Measurements from ENCODE around the gene METTL26.

Gene METTL26

DNA sequence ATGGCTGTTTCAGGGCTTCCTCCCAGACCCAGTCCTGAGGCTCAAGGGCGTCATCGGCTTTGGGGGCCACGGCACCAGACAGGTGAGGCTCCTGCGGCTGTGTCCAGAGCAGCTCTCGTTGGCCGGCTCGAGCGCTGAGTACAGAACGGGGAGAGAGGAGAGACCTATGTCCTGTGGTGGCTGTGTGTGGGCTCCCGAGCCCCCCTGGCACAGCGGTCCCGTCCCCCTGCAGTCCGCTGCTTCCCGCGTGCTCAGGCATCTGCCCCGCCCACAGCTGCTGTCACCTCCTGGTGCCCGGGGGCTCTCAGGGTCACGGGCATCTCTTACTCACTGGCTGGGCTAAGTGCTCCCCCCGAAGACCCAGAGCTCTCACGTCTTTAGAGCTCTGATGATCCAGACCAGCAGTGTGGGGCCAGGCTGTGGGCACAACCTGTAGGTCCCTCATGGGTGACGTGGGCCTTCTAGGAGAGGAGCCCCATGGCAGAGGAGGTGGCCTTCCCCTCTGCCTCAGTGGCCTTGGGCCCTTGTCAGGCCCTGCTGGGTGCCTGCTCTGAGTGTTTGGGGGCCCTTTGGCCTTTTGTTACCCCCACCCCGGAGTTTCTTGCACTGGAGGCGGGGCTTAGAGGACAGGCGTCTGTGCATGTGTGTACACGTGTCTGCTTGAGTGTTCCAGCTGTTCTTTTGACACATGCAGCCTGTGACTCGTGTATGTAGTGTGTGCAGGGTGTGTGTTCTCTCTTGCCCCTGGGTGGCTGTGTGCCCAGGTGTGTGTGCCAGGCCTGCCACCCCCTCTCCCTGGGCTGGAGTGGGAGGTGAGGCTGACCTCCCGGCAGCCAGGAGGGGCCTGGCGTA is 16.6 kb upstream of the METTL26 start:
- H3K9ac ChIP-seq (ENCODE audit: low read depth, low read length, poor library complexity, severe bottlenecking) = no peak overlapping the region
- 0 out of 2 replicates have a peak, but pooled peaks cover 3% of the 10 kb centered on the region for H3K79me2 ChIP-seq (ENCODE audit: insufficient read depth, low read length)
- H3K27me3 ChIP-seq (ENCODE audit: insufficient read depth, low read length, poor library complexity, severe bottlenecking) = no peaks in the 10 kb centered on the region
- no peak overlapping the region for H3K4me3 ChIP-seq (ENCODE audit: low read length, poor library complexity, severe bottlenecking)
- H3F3A ChIP-seq (ENCODE audit: low read depth) = no peaks in the 10 kb centered on the region
- H3K36me3 ChIP-seq (ENCODE audit: insufficient read depth, low read length) = no peaks in the 10 kb centered on the region
- H3K9me3 ChIP-seq (ENCODE audit: insufficient read depth, low read depth, low read length) = no peaks in the 10 kb centered on the region
- no peaks in the 10 kb centered on the region for H4K20me1 ChIP-seq (ENCODE audit: insufficient read depth, low read length, poor library complexity, severe bottlenecking)
- TF ChIP-seq EZH2phosphoT487 (IDR thresholded peaks at IDR 0.05; ENCODE audit: borderline replicate concordance) = no peak
- TF ChIP-seq CTCF (conservative IDR thresholded peaks at IDR 0.05; ENCODE audit: low read length) = no peak
- no peaks in the 10 kb centered on the region for H3K9me2 ChIP-seq (replicated peaks; ENCODE audit: low read depth, low read length)
- no peaks in the 10 kb centered on the region for H3K4me1 ChIP-seq (ENCODE audit: insufficient read depth, low read length, poor library complexity, severe bottlenecking)
- no peak overlapping the region for H3K4me2 ChIP-seq (ENCODE audit: low read depth, low read length, poor library complexity, severe bottlenecking)
- H2AFZ ChIP-seq (ENCODE audit: low read length) = no peak overlapping the region

- Histone ChIP-seq H3K9ac (ENCODE audit: low read depth, low read length, poor library complexity, severe bottlenecking) (no peak overlapping the region), H3K36me3 (ENCODE audit: insufficient read depth, low read length) (no peaks in the 10 kb centered on the region), H3K9me2 (replicated peaks; ENCODE audit: low read depth, low read length) (no peaks in the 10 kb centered on the region), H2AFZ (ENCODE audit: low read length) (no peak overlapping the region), H3K4me3 (ENCODE audit: low read length, poor library complexity, severe bottlenecking) (no peak overlapping the region), H3K27me3 (ENCODE audit: insufficient read depth, low read length, poor library complexity, severe bottlenecking) (no peaks in the 10 kb centered on the region), H3K79me2 (ENCODE audit: insufficient read depth, low read length) (0 out of 2 replicates have a peak, but pooled peaks cover 3% of the 10 kb centered on the region), H4K20me1 (ENCODE audit: insufficient read depth, low read length, poor library complexity, severe bottlenecking) (no peaks in the 10 kb centered on the region), H3K4me2 (ENCODE audit: low read depth, low read length, poor library complexity, severe bottlenecking) (no peak overlapping the region), H3K9me3 (ENCODE audit: insufficient read depth, low read depth, low read length) (no peaks in the 10 kb centered on the region), H3K4me1 (ENCODE audit: insufficient read depth, low read length, poor library complexity, severe bottlenecking) (no peaks in the 10 kb centered on the region), H3F3A (ENCODE audit: low read depth) (no peaks in the 10 kb centered on the region)
- TF ChIP-seq EZH2phosphoT487 (IDR thresholded peaks at IDR 0.05; ENCODE audit: borderline replicate concordance) (no peak), CTCF (conservative IDR thresholded peaks at IDR 0.05; ENCODE audit: low read length) (no peak)
These were observed 15.7 kb upstream of the METTL26 start for GRCh38 chr16:651844-652243.

DNA sequence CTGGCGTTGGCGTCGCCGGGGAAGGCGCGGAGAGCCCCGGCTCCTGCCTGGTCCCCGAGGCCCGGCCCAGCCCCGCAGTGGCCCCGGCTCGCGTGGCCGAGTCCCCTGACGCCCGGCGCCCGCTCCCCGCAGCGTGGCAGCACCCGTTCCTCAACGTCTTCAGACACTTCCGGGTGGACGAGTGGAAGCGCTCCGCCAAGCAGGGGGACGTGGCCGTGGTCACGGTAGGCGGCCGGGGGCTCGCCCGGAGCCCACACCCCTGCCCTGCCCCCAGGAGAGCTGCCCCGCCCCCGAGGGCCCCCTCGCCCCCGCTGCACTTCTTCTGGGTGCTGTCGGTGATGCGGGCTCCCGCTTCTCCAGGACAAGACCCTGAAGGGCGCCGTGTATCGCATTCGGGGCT is 13.5 kb upstream of the METTL26 start:
- no peaks in the 10 kb centered on the region for H3F3A ChIP-seq (ENCODE audit: low read depth)
- peak overlapping the region; percentile 65 for H3K4me2 ChIP-seq (ENCODE audit: low read depth, low read length, poor library complexity, severe bottlenecking)
- no peaks in the 10 kb centered on the region for H3K9me3 ChIP-seq (ENCODE audit: insufficient read depth, low read depth, low read length)
- H3K36me3 ChIP-seq (ENCODE audit: insufficient read depth, low read length) = no peaks in the 10 kb centered on the region
- H3K9ac ChIP-seq (ENCODE audit: low read depth, low read length, poor library complexity, severe bottlenecking) = peak overlapping the region; percentile 76
- H3K27me3 ChIP-seq (ENCODE audit: insufficient read depth, low read length, poor library complexity, severe bottlenecking) = no peaks in the 10 kb centered on the region
- H2AFZ ChIP-seq (ENCODE audit: low read length) = no peak overlapping the region
- H3K9me2 ChIP-seq (replicated peaks; ENCODE audit: low read depth, low read length) = no peaks in the 10 kb centered on the region
- no peak for TF ChIP-seq CTCF (conservative IDR thresholded peaks at IDR 0.05; ENCODE audit: low read length)
- no peak for TF ChIP-seq EZH2phosphoT487 (IDR thresholded peaks at IDR 0.05; ENCODE audit: borderline replicate concordance)
- peak overlapping the region; percentile 86 for H3K4me3 ChIP-seq (ENCODE audit: low read length, poor library complexity, severe bottlenecking)
- H3K4me1 ChIP-seq (ENCODE audit: insufficient read depth, low read length, poor library complexity, severe bottlenecking) = no peaks in the 10 kb centered on the region
- H3K79me2 ChIP-seq (ENCODE audit: insufficient read depth, low read length) = 0 out of 2 replicates have a peak, but pooled peaks cover 3% of the 10 kb centered on the region
- no peaks in the 10 kb centered on the region for H4K20me1 ChIP-seq (ENCODE audit: insufficient read depth, low read length, poor library complexity, severe bottlenecking)

Measured in Loucy (cell line).